Fibroblast of villous mesenchyme (primary cell): ENCODE data around the gene KLHL3. TPM values are rescaled to one million over a fixed set of nuclear protein-coding genes. Genes with fewer than 3 reads are reported as not detected.

Experiments used
- DNase-seq: peaks from one replicate; pipeline ENCODE4 v3.0.0-alpha.2; 2010; ENCODE audit warnings: low read depth
- H3K4me3 ChIP-seq: 2 replicates; pipeline ENCODE4 v1.5.1; 2011; ENCODE audit warnings: low read depth, mild to moderate bottlenecking, low read length
- CTCF ChIP-seq: IDR thresholded peaks from 2 replicates; pipeline ENCODE4 v1.5.1; 2012; ENCODE audit warnings: low read depth, mild to moderate bottlenecking, low read length; ENCODE audit not compliant: insufficient read depth
- small RNA-seq: library from RNA; depleted of rRNA; stranded (forward); fragments of <200 nt; gene quantifications from one replicate; pipeline ENCODE3, GENCODE V24; 2012
- total RNA-seq: library from RNA; depleted of rRNA; stranded (reverse); fragments of >200 nt; gene quantifications from 2 replicates; pipeline ENCODE4 v1.2.3, GENCODE V29; 2012

The KLHL3 gene
- total RNA-seq, 1 donor, result 3.0 TPM

DNA sequence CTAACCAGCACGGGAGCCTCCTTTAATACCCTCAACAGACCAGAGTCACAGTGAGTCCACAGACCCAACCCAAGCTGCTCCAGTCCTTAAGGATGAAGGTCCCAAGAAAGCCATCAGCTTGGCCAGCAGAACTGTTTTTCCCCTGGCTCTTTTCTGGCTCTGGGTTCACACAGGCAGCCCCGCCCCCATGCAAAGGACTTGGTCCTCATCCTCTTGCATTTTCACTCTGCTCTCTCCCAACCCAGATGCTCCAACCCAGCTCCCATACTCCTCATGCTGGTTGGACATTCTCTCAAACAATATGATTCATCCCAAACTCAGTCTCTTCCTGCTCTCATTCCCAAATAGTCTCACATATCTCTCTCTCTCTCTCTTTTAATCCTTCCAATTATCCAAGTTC is 162.5 kb downstream of the KLHL3 start:
- DNase-seq, result no peak
- no peak overlapping the region for H3K4me3 ChIP-seq
- TF ChIP-seq CTCF, result no peak

DNA sequence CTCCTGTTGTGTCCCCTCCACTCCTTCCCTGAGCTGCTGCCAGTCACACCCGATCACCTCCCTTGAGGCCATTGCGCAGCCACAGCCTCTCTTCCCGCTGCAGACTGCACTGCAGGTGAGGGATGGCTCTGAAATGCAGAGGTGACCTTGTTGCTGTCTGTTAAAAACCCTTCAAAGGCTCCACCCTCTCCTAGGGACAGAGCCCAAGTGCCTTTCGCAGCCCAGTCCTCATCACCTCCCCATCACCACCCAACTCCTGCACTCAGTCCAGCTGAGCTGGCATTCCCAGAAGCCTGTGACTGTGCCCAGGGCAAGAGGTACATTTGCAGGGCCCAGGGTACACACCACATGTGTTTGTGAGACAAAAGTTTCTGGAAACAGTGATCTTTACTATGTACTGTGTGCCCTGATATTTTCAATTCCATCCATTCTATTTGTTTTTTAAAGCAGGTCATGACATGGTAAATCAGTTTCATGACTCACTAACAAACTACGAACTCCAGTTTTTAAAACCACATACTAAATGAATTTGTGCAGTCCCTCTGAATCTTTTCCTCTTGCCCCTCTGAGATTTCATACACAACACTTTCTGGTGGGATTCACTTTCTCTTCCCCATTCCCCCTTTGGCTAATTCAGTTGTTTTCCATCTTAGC is 163.7 kb downstream of the KLHL3 start:
- DNase-seq, result peak; percentile 36

GRCh38 chr5:137570070-137570469 is 165.8 kb downstream of the KLHL3 start:
- H3K4me3 ChIP-seq, result no peak overlapping the region
- TF ChIP-seq CTCF, result no peak
- no peak for DNase-seq

More for the DNA sequence above, 163.7 kb downstream of the KLHL3 start:
- TF ChIP-seq CTCF, result no peak
- no peak overlapping the region for H3K4me3 ChIP-seq

Small RNA genes lying within 50 kb of the gene (small RNA-seq; reads per million reads assigned to genes)
- gene MIR874, result 3.9 reads per million, percentile 76 among the genes with 10 or more reads in this experiment

Other genes with a start within 250 kb of the KLHL3 start
- 49.0 and 54.8 TPM in 2 replicates for gene SPOCK1, start 236.8 kb downstream of the KLHL3 start, total RNA-seq
- gene HNRNPA0, start 18.3 kb upstream of the KLHL3 start, total RNA-seq, result 16.8 and 18.1 TPM in 2 replicates
- gene MYOT, start 131.8 kb upstream of the KLHL3 start, total RNA-seq, result not detected in 2 replicates
- not detected in 2 replicates for gene PKD2L2, start 153.4 kb upstream of the KLHL3 start, total RNA-seq